Naive B cell (primary cell): Measurements from ENCODE around the gene CCDC85C. TPM values are rescaled to one million over a fixed set of nuclear protein-coding genes. Genes with fewer than 3 reads are reported as not detected.

Experiments used
- ATAC-seq, 2 donors: fragments of 150-1000 bp; cut with Tn5 transposase; 2 replicates each; pipeline ENCODE4 v1.10.0; 2021; ENCODE audit warnings: low read depth in 2 of 2, mild to moderate bottlenecking in 2 of 2, moderate library complexity in 2 of 2
- DNase-seq: peaks from one replicate; pipeline ENCODE4 v3.0.0; 2022
- H3K27ac Mint-ChIP-seq, 6 donors: one replicate each; pipeline ENCODE4 v1.8.0; 2020 to 2022; ENCODE audit warnings: mild to moderate bottlenecking in 6 of 6, mixed read lengths in 6 of 6, moderate library complexity in 5 of 6, inconsistent platforms in 2 of 6
- H3K27me3 Mint-ChIP-seq, 3 donors: one replicate each; pipeline ENCODE4 v1.8.0; 2021 to 2022; ENCODE audit warnings: mixed read lengths in 3 of 3, mild to moderate bottlenecking in 1 of 3
- H3K36me3 Mint-ChIP-seq, 2 donors: one replicate each; pipeline ENCODE4 v1.8.0; 2020 to 2022; ENCODE audit warnings: mixed read lengths in 2 of 2, inconsistent platforms in 1 of 2, mild to moderate bottlenecking in 1 of 2
- H3K4me1 Mint-ChIP-seq, 3 donors: one replicate each; pipeline ENCODE4 v1.8.0; 2020 to 2022; ENCODE audit warnings: mixed read lengths in 3 of 3, inconsistent platforms in 1 of 3, mild to moderate bottlenecking in 1 of 3, moderate library complexity in 1 of 3
- H3K4me3 Mint-ChIP-seq, 8 donors: one replicate each; pipeline ENCODE4 v1.8.0; 2020 to 2022; ENCODE audit warnings: mild to moderate bottlenecking in 8 of 8, mixed read lengths in 8 of 8, moderate library complexity in 8 of 8, inconsistent platforms in 2 of 8
- H3K9me3 Mint-ChIP-seq, 7 donors: one replicate each; pipeline ENCODE4 v1.8.0; 2020 to 2022; ENCODE audit warnings: mixed read lengths in 7 of 7, mild to moderate bottlenecking in 5 of 7, inconsistent platforms in 2 of 7, moderate library complexity in 1 of 7
- polyA plus RNA-seq, 6 donors: library from polyadenylated mRNA; unstranded; fragments of 300-500 nt; fragmentation: Illumina TruSeq; gene quantifications; one replicate each; pipeline ENCODE4 v1.2.3, GENCODE V29; 2021; ENCODE audit warnings: low read depth in 6 of 6

The CCDC85C gene
- polyA plus RNA-seq, 6 donors from 2014 or later = 0.05 to 0.28 (median 0.24) TPM

DNA sequence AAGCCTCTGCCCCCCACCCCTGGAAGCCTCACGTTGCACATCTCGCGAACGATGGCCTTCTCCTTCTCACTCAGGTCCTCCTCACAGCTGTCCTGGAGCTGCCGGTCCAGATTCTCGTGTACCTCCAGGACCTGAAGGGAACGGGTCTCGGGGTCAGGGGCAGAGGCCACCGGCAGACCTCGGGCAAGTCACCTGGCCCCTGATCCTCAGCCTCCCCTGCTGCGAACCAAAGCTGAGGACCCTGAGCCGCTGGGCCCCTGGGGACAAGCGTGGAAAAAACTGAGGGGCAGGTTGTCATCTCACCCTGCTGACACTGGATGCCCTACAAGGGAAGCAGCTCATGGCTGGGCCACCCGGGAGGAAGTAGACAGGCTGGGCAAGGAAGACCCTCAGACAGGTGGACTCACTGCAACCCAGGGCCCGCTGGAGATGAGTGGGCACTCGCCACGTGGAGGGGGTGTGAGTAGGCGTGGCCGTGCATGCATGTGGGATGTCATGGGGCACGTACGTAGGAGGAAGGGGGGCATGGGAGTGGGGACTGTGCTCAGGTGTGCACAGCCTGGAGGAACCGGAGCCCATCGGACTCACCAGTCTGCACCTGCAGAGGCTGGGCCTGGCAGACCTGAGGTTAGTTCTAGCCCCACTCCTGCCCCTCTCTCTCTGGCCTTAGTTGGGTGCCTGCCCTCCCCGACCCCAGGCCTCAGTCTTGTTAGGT lies 87.7 kb downstream of the CCDC85C start:
- Mint-ChIP-seq H3K27me3 (no peaks in the 10 kb centered on the region), H3K27ac (no peak overlapping the region), H3K36me3 (no peaks in the 10 kb centered on the region), H3K4me1 (no peaks in the 10 kb centered on the region), H3K9me3 (no peaks in the 10 kb centered on the region), H3K4me3 (no peak overlapping the region)
- DNase-seq (no peak), ATAC-seq (no peak)

DNA sequence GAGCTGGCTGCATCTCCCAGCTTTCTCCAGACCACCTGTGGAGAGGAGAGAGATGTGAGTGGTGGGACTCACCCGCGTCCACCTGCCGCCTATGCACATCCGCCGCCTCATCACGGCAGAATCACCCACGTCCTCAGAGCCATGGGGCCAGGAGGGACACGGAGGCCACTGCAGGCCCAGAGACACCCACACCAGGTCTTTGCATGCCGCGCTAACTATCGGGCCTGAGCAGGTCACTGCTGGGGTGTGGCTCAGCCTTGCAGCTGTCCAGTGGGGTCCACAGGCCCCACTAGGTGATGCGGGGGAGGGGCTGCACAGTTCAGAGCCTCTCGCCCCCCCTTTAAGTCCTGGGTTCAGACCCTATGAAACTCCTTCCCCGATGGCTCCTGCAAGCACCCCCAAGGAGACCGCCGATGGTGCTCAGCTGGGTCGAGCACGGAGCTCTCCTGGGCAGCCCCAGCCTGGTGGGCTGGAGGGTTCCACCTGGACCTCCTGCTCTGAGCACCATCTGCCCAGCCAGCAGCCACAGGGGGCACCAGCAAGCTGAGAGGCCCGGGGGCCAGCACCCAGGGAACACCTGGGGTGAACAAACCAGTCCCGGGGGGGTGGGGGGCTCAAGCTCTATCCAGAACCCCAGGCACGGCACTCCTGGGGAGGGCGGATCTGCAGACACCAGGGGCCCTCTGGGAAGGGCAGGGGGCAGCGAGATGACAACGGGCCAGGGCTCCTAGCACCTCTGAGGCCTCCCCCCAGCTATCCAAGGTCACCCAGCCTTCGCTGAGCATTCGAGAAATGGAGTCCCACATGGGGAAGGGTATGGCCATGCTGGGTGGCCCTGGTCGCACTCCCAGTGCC lies 88.5 kb downstream of the CCDC85C start:
- H3K4me3 Mint-ChIP-seq = no peak overlapping the region
- DNase-seq = no peak
- no peaks in the 10 kb centered on the region for H3K36me3 Mint-ChIP-seq
- no peaks in the 10 kb centered on the region for H3K9me3 Mint-ChIP-seq
- no peak for ATAC-seq
- no peaks in the 10 kb centered on the region for H3K27me3 Mint-ChIP-seq
- H3K4me1 Mint-ChIP-seq = no peaks in the 10 kb centered on the region
- H3K27ac Mint-ChIP-seq = no peak overlapping the region

DNA sequence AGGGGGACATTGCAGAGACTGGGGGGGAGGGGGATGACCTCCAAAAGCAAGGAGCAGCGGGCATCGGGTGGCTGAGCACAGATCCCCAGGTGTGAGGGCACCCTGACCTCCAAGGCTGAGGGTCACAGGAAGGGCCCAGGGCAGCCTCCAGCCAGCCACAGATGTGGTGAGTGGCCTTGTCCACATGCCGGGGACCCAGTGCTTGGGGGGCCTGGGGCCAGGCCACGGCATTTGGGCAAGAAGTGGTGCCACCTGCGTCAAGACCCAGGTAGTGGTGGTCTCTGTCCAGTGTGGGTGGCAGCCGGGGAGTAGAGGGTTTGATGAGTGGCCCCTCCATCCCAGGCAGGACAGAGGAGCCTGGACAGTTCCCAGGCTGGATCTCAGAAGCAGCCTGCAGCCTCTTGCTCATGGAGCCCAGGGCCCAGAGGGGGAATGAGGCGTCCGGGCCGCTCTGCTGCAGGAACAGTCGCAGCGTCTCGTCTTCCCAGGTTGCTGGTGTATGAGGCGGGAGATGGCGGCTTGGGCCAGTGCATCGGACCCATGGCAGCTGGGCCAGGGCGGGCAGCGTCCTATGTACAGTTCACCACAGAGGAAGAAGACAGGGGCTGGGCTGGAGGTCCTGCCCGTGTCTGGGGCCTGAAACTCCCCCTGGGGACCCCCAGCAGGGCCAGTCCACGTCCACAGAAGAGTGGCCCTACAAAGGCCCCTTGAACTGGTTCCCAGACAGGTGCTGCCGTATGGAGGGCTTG lies 89.3 kb downstream of the CCDC85C start:
- Mint-ChIP-seq H3K27me3 (no peaks in the 10 kb centered on the region), H3K4me3 (no peak overlapping the region), H3K36me3 (no peaks in the 10 kb centered on the region), H3K9me3 (no peaks in the 10 kb centered on the region), H3K27ac (peak overlapping the region in 4 of 6 donors; percentile 29 to 78 (median 58)), H3K4me1 (no peaks in the 10 kb centered on the region)
- DNase-seq = no peak
- no peak for ATAC-seq

DNA sequence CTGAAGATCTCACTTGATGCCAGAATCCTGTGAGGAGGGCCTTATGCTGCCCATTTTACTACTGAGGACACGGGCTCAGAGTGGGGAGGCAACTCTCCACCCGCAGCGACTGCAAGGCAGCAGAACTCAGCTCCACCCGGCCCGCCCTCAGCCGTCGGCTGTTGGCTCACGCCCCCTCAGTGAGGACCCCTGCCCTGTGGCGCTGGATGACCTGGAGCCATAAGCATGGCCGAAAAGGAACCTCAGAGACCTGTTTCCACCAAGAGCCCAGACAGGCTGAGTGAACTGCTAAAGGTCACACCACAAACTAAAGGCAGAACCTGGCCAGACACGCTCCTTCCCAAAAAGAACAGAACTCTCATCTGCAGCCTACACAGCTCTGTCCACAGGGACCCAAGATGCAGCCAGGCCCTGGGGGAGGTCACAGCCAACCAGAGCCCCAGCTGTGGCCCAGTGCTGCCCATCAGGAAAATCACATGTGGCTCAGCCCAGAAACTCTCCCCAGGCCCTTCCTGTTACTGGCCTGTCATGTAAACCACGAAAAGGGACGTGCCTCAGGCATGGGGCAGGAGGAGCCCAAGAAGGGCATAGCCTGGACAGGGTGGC lies 90.0 kb downstream of the CCDC85C start:
- Mint-ChIP-seq H3K27ac (peak overlapping the region in 2 of 6 donors; percentile 29 to 78), H3K9me3 (no peaks in the 10 kb centered on the region), H3K4me1 (no peaks in the 10 kb centered on the region), H3K36me3 (no peaks in the 10 kb centered on the region), H3K27me3 (no peaks in the 10 kb centered on the region), H3K4me3 (no peak overlapping the region)
- DNase-seq = no peak
- ATAC-seq = no peak

DNA sequence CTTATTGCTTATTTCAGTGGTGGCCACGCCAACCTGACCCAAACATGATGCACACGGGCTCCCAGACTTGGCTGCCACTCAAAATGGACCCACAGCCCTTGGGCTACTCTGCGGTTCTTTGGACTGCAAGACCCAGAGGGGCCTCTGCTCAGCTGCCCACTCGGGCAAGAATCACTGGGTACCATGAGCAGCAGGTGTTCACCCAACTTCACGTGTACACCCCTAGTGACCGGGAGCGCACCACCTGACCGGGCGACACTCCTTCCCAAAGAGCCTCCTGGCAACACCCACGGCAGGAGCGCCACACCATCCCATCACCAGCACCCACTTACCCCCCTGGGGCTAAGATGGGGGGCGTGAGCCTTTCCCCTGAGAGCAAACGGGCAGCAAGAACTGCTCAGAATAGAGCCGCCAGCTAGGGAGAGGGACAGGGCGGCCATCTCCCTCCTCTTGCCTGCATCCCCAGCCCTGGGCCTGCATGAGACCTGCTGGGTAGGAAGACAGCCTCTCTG lies 90.8 kb downstream of the CCDC85C start:
- peak in 1 of 2 donors; percentile 3 for ATAC-seq
- peaks cover 0 to 7% of the 10 kb centered on the region in 2 donors for H3K36me3 Mint-ChIP-seq
- no peaks in the 10 kb centered on the region for H3K27me3 Mint-ChIP-seq
- no peaks in the 10 kb centered on the region for H3K9me3 Mint-ChIP-seq
- peak overlapping the region in 3 of 6 donors; percentile 47 to 78 (median 69) for H3K27ac Mint-ChIP-seq
- peak overlapping the region in 1 of 8 donors; percentile 42 for H3K4me3 Mint-ChIP-seq
- no peaks in the 10 kb centered on the region for H3K4me1 Mint-ChIP-seq
- DNase-seq = no peak

DNA sequence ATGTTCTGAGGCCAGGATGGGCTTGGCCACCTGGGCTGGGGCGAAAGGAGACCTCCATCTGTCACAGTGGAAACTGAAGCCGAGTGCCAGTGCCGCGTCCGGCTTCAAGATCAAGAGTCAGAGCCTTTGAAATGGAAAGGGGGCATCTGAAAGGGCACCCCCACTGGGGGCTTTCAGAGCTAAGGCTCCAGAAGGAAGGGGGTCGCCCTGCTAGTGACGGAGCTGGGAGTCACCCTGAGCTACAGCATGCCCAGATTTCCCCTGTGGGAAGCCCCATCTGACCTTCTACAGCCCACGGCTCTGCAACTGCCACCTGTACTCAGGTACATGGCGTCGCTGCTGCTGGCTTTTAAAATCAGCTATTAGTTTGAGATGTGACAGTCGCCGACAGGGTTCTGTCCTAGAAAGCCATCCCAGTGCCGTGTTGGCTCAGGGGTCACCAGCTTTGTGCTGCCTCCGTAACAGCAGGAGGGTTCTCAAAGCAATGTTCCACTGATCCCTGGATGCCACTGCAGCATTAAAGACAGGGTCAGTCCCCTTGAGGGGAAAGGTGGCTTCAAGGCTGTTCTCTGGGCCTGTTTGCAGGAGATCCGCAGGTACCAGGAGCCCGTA lies 91.3 kb downstream of the CCDC85C start:
- H3K27me3 Mint-ChIP-seq = no peaks in the 10 kb centered on the region
- no peak overlapping the region for H3K4me3 Mint-ChIP-seq
- ATAC-seq = peak in 1 of 2 donors; percentile 23
- no peaks in the 10 kb centered on the region for H3K4me1 Mint-ChIP-seq
- H3K36me3 Mint-ChIP-seq = peaks cover under 1 to 9% of the 10 kb centered on the region in 2 donors
- no peaks in the 10 kb centered on the region for H3K9me3 Mint-ChIP-seq
- peak overlapping the region in 1 of 6 donors; percentile 78 for H3K27ac Mint-ChIP-seq
- DNase-seq = no peak

DNA sequence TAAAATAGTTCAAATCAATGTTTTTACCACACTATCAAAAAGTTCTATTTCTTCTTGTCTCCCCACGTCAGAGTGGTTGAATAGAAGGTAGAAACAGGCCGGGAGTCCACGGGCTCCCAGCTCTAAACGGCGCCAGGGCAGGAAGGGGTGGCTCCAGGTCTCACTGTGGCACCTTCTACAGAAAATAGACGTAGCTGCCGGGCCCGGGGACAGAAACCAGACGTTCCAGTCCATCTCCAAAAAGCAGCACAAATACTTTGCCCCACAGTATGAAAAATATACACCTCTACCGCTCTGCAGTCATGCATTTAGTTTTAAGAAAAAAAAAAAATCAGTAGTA lies 91.9 kb downstream of the CCDC85C start:
- no peak overlapping the region for H3K27ac Mint-ChIP-seq
- DNase-seq (no peak), ATAC-seq (no peak)
- no peaks in the 10 kb centered on the region for H3K27me3 Mint-ChIP-seq
- H3K36me3 Mint-ChIP-seq = peaks cover 6 to 9% of the 10 kb centered on the region in 2 donors
- no peak overlapping the region for H3K4me3 Mint-ChIP-seq
- no peaks in the 10 kb centered on the region for H3K9me3 Mint-ChIP-seq
- H3K4me1 Mint-ChIP-seq = no peaks in the 10 kb centered on the region

DNA sequence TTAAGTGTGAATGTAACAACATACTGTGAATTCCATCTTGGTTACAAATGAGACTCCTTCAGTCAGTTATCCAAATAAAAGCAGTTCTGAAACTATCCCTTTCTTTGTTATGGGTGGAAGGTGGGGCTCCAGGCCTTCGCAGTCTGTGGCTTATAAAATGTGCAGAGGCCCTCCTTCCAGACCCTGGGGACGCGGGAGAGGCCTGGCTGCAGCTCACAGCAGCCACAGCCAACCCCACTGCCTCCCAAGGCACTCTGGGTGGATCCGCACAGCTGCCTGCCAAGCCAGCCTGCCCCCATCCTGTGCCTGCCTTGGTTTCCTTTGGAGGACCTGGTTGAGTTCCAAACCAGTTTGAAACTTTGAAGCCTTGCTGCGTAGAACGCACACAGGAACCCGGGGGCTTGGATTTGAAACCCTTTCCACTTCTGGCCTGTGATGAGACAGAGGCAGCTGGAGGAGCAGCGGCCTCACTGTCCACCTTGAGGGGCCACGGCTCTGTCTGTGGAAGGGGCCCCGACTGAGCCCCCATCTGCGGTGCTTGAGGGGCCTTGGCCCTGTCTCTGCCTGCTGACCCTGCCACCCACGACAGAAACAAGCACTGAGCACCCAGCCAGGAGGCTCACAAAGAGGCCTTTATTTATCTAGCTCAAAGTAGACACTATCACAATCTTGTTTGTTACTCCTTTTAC lies 92.4 kb downstream of the CCDC85C start:
- Mint-ChIP-seq H3K4me3 (no peak overlapping the region), H3K36me3 (peaks cover 10 to 12% of the 10 kb centered on the region in 2 donors)

DNA sequence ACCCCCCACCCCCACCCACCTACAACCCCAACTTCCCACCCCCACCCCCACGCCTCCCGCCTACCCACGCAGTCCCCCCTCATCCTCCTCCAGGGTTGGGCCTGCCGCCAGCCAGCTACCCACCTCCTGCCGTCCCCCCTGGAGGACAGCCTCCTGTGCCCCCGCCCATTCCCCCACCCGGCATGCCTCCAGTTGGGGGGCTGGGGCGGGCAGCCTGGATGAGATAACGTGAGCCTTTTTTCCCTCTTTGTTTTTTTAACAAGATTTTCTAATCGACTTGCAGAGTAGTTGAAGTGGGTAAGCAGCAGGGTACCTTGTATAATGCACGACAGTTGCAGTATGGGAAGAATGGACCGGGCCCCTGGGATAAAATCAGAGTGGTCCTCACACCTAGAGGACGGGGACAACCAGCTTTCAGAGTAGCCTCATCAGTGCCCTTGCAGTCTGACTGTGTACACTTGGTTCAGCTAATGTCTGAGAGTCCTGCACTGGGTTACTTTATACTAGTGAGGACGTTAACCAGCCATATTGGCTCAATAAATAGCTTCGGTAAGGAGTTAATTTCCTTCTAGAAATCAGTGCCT lies 93.4 kb downstream of the CCDC85C start:
- ATAC-seq = no peak
- Mint-ChIP-seq H3K4me3 (no peak overlapping the region), H3K9me3 (no peaks in the 10 kb centered on the region), H3K27ac (peak overlapping the region in 1 of 6 donors; percentile 6), H3K36me3 (peaks cover 18 to 19% of the 10 kb centered on the region in 2 donors), H3K27me3 (no peaks in the 10 kb centered on the region), H3K4me1 (no peaks in the 10 kb centered on the region)
- DNase-seq = no peak

More for the DNA sequence above, 92.4 kb downstream of the CCDC85C start:
- H3K27ac Mint-ChIP-seq = no peak overlapping the region
- no peak for DNase-seq
- H3K9me3 Mint-ChIP-seq = no peaks in the 10 kb centered on the region
- no peak for ATAC-seq
- no peaks in the 10 kb centered on the region for H3K4me1 Mint-ChIP-seq
- no peaks in the 10 kb centered on the region for H3K27me3 Mint-ChIP-seq

DNA sequence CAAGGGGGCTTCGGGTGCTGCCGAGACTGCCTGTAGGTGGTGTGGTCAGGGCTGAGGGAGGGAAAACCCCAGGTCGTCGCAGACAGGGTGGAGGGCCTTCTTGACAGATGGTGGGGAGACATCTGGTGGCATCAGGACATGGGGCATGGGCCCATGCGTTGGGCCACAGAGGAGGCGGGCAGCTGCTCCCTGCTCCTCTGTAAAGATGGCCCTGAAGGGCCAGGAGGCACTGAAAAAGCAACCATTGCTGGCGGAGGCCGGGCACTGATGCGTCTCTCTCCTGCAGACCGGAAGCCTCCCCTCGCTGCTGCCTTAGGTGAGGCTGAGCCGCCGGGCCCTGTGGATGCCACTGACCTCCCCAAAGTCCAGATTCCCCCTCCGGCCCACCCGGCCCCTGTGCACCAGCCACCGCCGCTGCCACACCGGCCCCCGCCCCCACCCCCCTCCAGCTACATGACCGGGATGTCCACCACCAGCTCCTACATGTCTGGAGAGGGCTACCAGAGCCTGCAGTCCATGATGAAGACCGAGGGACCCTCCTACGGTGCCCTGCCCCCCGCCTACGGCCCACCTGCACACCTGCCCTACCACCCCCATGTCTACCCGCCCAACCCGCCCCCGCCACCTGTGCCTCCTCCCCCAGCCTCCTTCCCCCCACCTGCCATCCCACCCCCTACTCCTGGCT lies 94.0 kb downstream of the CCDC85C start:
- Mint-ChIP-seq H3K27me3 (no peaks in the 10 kb centered on the region), H3K27ac (no peak overlapping the region), H3K4me3 (no peak overlapping the region), H3K9me3 (no peaks in the 10 kb centered on the region), H3K4me1 (no peaks in the 10 kb centered on the region), H3K36me3 (peaks cover 20 to 22% of the 10 kb centered on the region in 2 donors)
- no peak for DNase-seq
- ATAC-seq = no peak

DNA sequence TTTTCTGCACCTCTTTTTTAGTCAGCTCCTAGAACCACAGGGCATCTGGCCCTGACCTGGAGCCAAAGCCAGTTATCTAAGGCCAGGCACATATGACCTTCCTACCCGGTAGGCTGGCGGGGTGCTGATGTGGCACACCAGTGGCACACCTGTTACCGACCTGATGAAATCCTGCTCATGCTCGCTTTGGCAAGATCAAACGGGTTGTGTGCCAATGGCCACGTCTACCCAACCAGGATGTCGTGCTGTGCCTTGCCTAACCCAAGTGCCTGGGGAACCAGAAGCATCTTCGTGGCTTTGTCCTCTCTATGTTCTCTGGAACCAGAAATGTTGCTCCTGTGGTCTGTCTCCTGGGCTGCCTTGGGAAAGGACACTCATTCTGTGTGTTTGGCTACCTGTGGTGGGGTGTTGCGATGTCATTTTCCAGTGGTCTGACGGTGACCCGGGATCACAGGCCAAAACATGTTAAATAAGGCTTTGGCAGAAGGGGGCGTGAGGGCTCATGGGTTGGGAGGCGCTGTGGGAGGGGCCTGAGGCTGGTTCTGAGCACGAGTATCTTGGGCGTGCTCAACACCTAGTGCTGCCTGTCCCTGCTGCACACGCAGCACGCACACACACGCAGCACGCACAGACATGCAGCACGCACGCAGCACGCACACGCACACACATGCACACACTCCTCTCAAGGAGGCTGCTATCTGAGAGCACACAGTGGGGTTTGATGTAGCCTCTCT lies 94.9 kb downstream of the CCDC85C start:
- Mint-ChIP-seq H3K27me3 (no peaks in the 10 kb centered on the region), H3K36me3 (peaks cover 25 to 29% of the 10 kb centered on the region in 2 donors), H3K4me3 (no peak overlapping the region), H3K27ac (peak overlapping the region in 2 of 6 donors; percentile 15 to 63), H3K9me3 (no peaks in the 10 kb centered on the region), H3K4me1 (no peaks in the 10 kb centered on the region)
- DNase-seq (no peak), ATAC-seq (no peak)
